MM.1S (cell line): ENCODE measurements around the gene SHANK1.
"Not testable (repeated sequence)": the region's sequence is repeated elsewhere in the genome, so short reads cannot be mapped to it uniquely, and the experiment has no call there.

ENCODE experiments used
- CTCF ChIP-seq: fragments of 300-600 bp; sonication (generic); IDR thresholded peaks from 2 replicates; pipeline ENCODE4 v1.5.1; 2016; ENCODE audit warnings: antibody characterized with exemption, low read length, mixed read lengths
- EZH2 ChIP-seq: fragments of 300-600 bp; sonication (generic); optimal IDR thresholded peaks from 2 replicates; pipeline ENCODE3; 2017; ENCODE audit warnings: low read depth, mild to moderate bottlenecking, antibody characterized with exemption, low read length, mixed read lengths
- EZH2phosphoT487 ChIP-seq: fragments of 300-600 bp; sonication (generic); IDR thresholded peaks from 2 replicates; pipeline ENCODE4 v1.6.1; 2018; ENCODE audit warnings: antibody characterized with exemption, low read length

DNA sequence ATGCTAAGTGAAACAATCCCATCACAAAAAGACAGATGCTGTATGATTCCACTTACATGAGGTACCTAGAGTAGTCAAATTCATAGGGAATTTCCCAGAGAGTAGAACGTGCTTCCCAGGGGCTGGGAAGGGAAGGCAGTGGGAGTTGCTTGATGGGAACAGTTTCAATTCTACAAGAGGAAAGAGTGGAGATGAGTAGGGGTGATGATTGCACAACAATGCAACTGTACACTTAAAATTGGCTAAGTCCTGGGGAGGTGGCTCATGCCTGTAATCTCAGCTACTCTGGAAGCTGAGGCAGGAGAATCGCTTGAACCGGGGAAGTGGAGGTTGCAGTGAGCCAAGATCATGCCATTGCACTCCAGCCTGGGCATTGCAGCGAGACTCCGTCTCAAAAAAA lies 101.2 kb downstream of the SHANK1 start:
- TF ChIP-seq CTCF, EZH2, EZH2phosphoT487: not testable (repeated sequence)
